Breast epithelium (tissue), 4 donors: ENCODE results near the gene CREBZF. TPM values are rescaled to one million over a fixed set of nuclear protein-coding genes. Genes with fewer than 3 reads are reported as not detected.
"Not testable (repeated sequence)": the region's sequence is repeated elsewhere in the genome, so short reads cannot be mapped to it uniquely, and the experiment has no call there.

ENCODE experiments used
- DNase-seq, 2 donors: peaks; one replicate each; pipeline ENCODE4 v3.0.0-alpha.2; 2019; ENCODE audit warnings: low spot score in 2 of 2
- H3K27ac ChIP-seq, 2 donors: fragments of 200-600 bp; sonication (generic) in 1 of 2; one replicate each; pipeline ENCODE4 v1.5.1; 2016 to 2019; ENCODE audit warnings: mild to moderate bottlenecking in 1 of 2
- H3K27me3 ChIP-seq, 2 donors: fragments of 200-600 bp; sonication (generic) in 1 of 2; one replicate each; pipeline versions ENCODE4 v1.5.1 to v1.6.0; 2017 to 2019; ENCODE audit warnings: control low read depth in 1 of 2, mild to moderate bottlenecking in 1 of 2
- H3K36me3 ChIP-seq: fragments of 200-600 bp; one replicate; pipeline ENCODE4 v1.5.1; 2019
- H3K4me1 ChIP-seq, 2 donors: fragments of 200-600 bp; sonication (generic); one replicate each; pipeline ENCODE4 v1.5.1; 2016 to 2019; ENCODE audit warnings: control low read depth in 1 of 2
- H3K4me3 ChIP-seq, 3 donors: fragments of 200-600 bp; sonication (generic); 1 replicate in 2 of 3; 2 replicates in 1 of 3; pipeline ENCODE4 v1.5.1; 2016 to 2019; ENCODE audit warnings: mild to moderate bottlenecking in 3 of 3, moderate library complexity in 2 of 3
- H3K9me3 ChIP-seq, 2 donors: fragments of 200-600 bp; sonication (generic) in 1 of 2; one replicate each; pipeline ENCODE4 v1.5.1; 2016 to 2019; ENCODE audit warnings: control low read depth in 1 of 2
- CTCF ChIP-seq, 3 donors: fragments of 450-650 bp; IDR thresholded peaks; one replicate each; pipeline ENCODE4 v1.5.1; 2016 to 2017; ENCODE audit warnings: antibody characterized with exemption in 3 of 3, mild to moderate bottlenecking in 3 of 3, moderate library complexity in 3 of 3
- POLR2A ChIP-seq: fragments of 450-650 bp; IDR thresholded peaks from one replicate; pipeline ENCODE4 v1.6.1; 2016; ENCODE audit warnings: antibody characterized with exemption, mild to moderate bottlenecking, moderate library complexity
- POLR2AphosphoS5 ChIP-seq, 3 donors: sonication (generic); formaldehyde crosslinking; IDR thresholded peaks; one replicate each; pipeline ENCODE4 v1.6.1; 2017; ENCODE audit warnings: antibody characterized with exemption in 3 of 3
- intact Hi-C: fragments of 100-400 bp; cut with DNase I; formaldehyde crosslinking; loops from one replicate; pipeline ENCODE4 v1.15.1; 2023; ENCODE audit warnings: low total_unique reads
- total RNA-seq, 3 donors: library from RNA; depleted of rRNA; stranded (reverse); fragments of >200 nt; gene quantifications; one replicate each; pipeline ENCODE4 v1.1.0, GENCODE V29; 2016

The CREBZF gene
- total RNA-seq, 3 donors from 2014 or later: 49.6 to 120 (median 107) TPM

- peak overlapping the region; percentile 98 to 99 for H3K27ac ChIP-seq
- intact Hi-C loops: no loop called here
- peak; percentile 77 to 82 for DNase-seq
- no peaks in the 10 kb centered on the region for H3K36me3 ChIP-seq
- no peaks in the 10 kb centered on the region for H3K27me3 ChIP-seq
- H3K9me3 ChIP-seq: no peaks in the 10 kb centered on the region
- peak; percentile 21 to 68 (median 57) for TF ChIP-seq CTCF (IDR thresholded peaks at IDR 0.05)
- no peak for TF ChIP-seq POLR2A
- peak in 1 of 3 donors; percentile 8 for TF ChIP-seq POLR2AphosphoS5 (IDR thresholded peaks at IDR 0.05)
- peaks cover 0 to 12% of the 10 kb centered on the region in 2 donors for H3K4me1 ChIP-seq
- peak overlapping the region; percentile 75 to 98 (median 91) for H3K4me3 ChIP-seq
Measured at GRCh38 chr11:85663753-85664614, 945 bp downstream of the CREBZF start.

- Histone ChIP-seq H3K4me3 (peak overlapping the region; percentile 75 to 98 (median 91)), H3K27ac (peak overlapping the region; percentile 98 to 99), H3K4me1 (peaks cover 0 to 17% of the 10 kb centered on the region in 2 donors), H3K27me3 (no peaks in the 10 kb centered on the region), H3K9me3 (no peaks in the 10 kb centered on the region), H3K36me3 (no peaks in the 10 kb centered on the region)
- DNase-seq: no peak
- TF ChIP-seq POLR2A (no peak), POLR2AphosphoS5 (IDR thresholded peaks at IDR 0.05) (no peak), CTCF (IDR thresholded peaks at IDR 0.05) (no peak)
- intact Hi-C loops: no loop called here
Measured at GRCh38 chr11:85663080-85663752, 1.7 kb downstream of the CREBZF start.

- Histone ChIP-seq H3K4me3 (peak overlapping the region in 2 of 3 donors; percentile 91 to 98), H3K27me3 (no peaks in the 10 kb centered on the region), H3K4me1 (peaks cover 0 to 17% of the 10 kb centered on the region in 2 donors), H3K27ac (no peak overlapping the region), H3K9me3 (no peaks in the 10 kb centered on the region), H3K36me3 (no peaks in the 10 kb centered on the region)
- no peak for DNase-seq
- intact Hi-C loops: no loop called here
- TF ChIP-seq POLR2AphosphoS5 (IDR thresholded peaks at IDR 0.05) (no peak), CTCF (IDR thresholded peaks at IDR 0.05) (no peak), POLR2A (no peak)
Measured at GRCh38 chr11:85661972-85662664, 2.8 kb downstream of the CREBZF start.

GRCh38 chr11:85658180-85658579 is 6.7 kb downstream of the CREBZF start:
- DNase-seq: no peak
- Histone ChIP-seq H3K4me1 (peaks cover 0 to 17% of the 10 kb centered on the region in 2 donors), H3K4me3 (no peak overlapping the region), H3K36me3 (no peaks in the 10 kb centered on the region), H3K9me3 (no peaks in the 10 kb centered on the region), H3K27ac (no peak overlapping the region), H3K27me3 (no peaks in the 10 kb centered on the region)
- TF ChIP-seq POLR2AphosphoS5 (IDR thresholded peaks at IDR 0.05): no peak
- intact Hi-C loops: no loop called here

GRCh38 chr11:85656777-85657176 is 8.2 kb downstream of the CREBZF start:
- TF ChIP-seq POLR2A (no peak), CTCF (IDR thresholded peaks at IDR 0.05) (no peak), POLR2AphosphoS5 (IDR thresholded peaks at IDR 0.05) (no peak)
- peaks cover 0 to 12% of the 10 kb centered on the region in 2 donors for H3K4me1 ChIP-seq
- H3K9me3 ChIP-seq: no peaks in the 10 kb centered on the region
- H3K27ac ChIP-seq: no peak overlapping the region
- H3K4me3 ChIP-seq: no peak overlapping the region
- H3K27me3 ChIP-seq: no peaks in the 10 kb centered on the region
- intact Hi-C loops: no loop called here
- H3K36me3 ChIP-seq: no peaks in the 10 kb centered on the region
- DNase-seq: no peak

GRCh38 chr11:85654343-85654742 is 10.6 kb downstream of the CREBZF start:
- H3K27me3 ChIP-seq, H3K27ac ChIP-seq, H3K4me3 ChIP-seq, H3K9me3 ChIP-seq, H3K4me1 ChIP-seq, intact Hi-C loops, DNase-seq, H3K36me3 ChIP-seq: not testable (repeated sequence)
